ENCODE results near the gene CNOT3.
"Not testable (repeated sequence)": the region's sequence is repeated elsewhere in the genome, so short reads cannot be mapped to it uniquely, and the experiment has no call there.

The CNOT3 gene

GRCh38 chr19:54191811-54192453 is 54.4 kb downstream of the CNOT3 start:
- Histone ChIP-seq H3K27ac (ENCODE audit: extremely low read depth, low read depth, low read length) (peak overlapping the region; percentile 90), H3K9me3 (ENCODE audit: control insufficient read depth, insufficient read depth, low read depth, low read length) (no peaks in the 10 kb centered on the region), H3K4me1 (ENCODE audit: control insufficient read depth, insufficient read depth, low read length) (peaks cover 14% of the 10 kb centered on the region), H3K36me3 (ENCODE audit: control insufficient read depth in 2 of 2, insufficient read depth in 1 of 2, low read length in 2 of 2) (peaks cover 32 to 38% of the 10 kb centered on the region in 2 experiments), H3K4me3 (ENCODE audit: low read depth, low read length) (peak overlapping the region; percentile 64)
- ChIA-PET CTCF (interaction anchor here (0.7 to 1.4 kb wide), 4 partner anchors 9 to 74 kb away, joined by 3 to 5 read pairs (median 4); no protein-coding TSS in a partner anchor), POLR2A (interaction anchor here (0.7 to 6.4 kb wide), 8 partner anchors 8 to 276 kb away, joined by 3 to 241 read pairs (median 41); partner anchors contain the start of genes CNOT3, LENG1, RPS9 and TMC4)
- peak; percentile 51; the same call in 1 of the 2 replicates for TF ChIP-seq ZBTB20 (tag by site-specific recombination; IDR thresholded peaks at IDR 0.05)
- no peak for TF ChIP-seq CTCF (tag by site-specific recombination; IDR thresholded peaks at IDR 0.05)

- Histone ChIP-seq H3K4me1 (ENCODE audit: control insufficient read depth, insufficient read depth, low read length) (peaks cover 14% of the 10 kb centered on the region), H3K36me3 (ENCODE audit: control insufficient read depth in 2 of 2, insufficient read depth in 1 of 2, low read length in 2 of 2) (peaks cover 32 to 38% of the 10 kb centered on the region in 2 experiments), H3K27ac (ENCODE audit: extremely low read depth, low read depth, low read length) (no peak overlapping the region), H3K9me3 (ENCODE audit: control insufficient read depth, insufficient read depth, low read depth, low read length) (no peaks in the 10 kb centered on the region), H3K4me3 (ENCODE audit: low read depth, low read length) (no peak overlapping the region)
- TF ChIP-seq ZXDB (tag by site-specific recombination; IDR thresholded peaks at IDR 0.05) (no peak), ZFP3 (tag by site-specific recombination; IDR thresholded peaks at IDR 0.05; ENCODE audit: low read depth) (no peak), CTCF (tag by site-specific recombination; IDR thresholded peaks at IDR 0.05) (no peak), ZFP41 (tag by site-specific recombination; IDR thresholded peaks at IDR 0.05; ENCODE audit: borderline replicate concordance) (no peak), ZNF521 (tag by site-specific recombination; IDR thresholded peaks at IDR 0.05) (no peak), ZFP69B (tag by site-specific recombination; IDR thresholded peaks at IDR 0.05) (no peak), ZNF140 (tag by site-specific recombination; IDR thresholded peaks at IDR 0.05) (no peak), ATF2 (tag by site-specific recombination; IDR thresholded peaks at IDR 0.05; ENCODE audit: low read depth) (no peak), ZNF175 (tag by site-specific recombination; IDR thresholded peaks at IDR 0.05) (no peak), ZNF704 (tag by site-specific recombination; IDR thresholded peaks at IDR 0.05) (no peak), MEIS1 (CRISPR knock-in tag; IDR thresholded peaks at IDR 0.05; ENCODE audit: borderline replicate concordance) (no peak)
- CTCF ChIA-PET, result interaction anchor here (1.2 kb wide), 1 partner anchor 73 kb away, joined by 6 read pairs; no protein-coding TSS in a partner anchor
- POLR2A ChIA-PET, result interaction anchor here (0.7 to 5.8 kb wide), 3 partner anchors 15 to 275 kb away, joined by 3 to 152 read pairs (median 19); partner anchors contain the start of gene LENG1
Measured at GRCh38 chr19:54193011-54193410, 55.4 kb downstream of the CNOT3 start.

- not testable (repeated sequence) for H3K9me3 ChIP-seq (ENCODE audit: control insufficient read depth, insufficient read depth, low read depth, low read length); H3K4me3 ChIP-seq (ENCODE audit: low read depth, low read length); H3K27ac ChIP-seq (ENCODE audit: extremely low read depth, low read depth, low read length); H3K4me1 ChIP-seq (ENCODE audit: control insufficient read depth, insufficient read depth, low read length)
- CTCF ChIA-PET, result interaction anchor here (0.8 kb wide), 1 partner anchor 38 kb away, joined by 3 read pairs; no protein-coding TSS in a partner anchor
- peak; percentile 91 for TF ChIP-seq KLF1 (tag by site-specific recombination; IDR thresholded peaks at IDR 0.05)
- POLR2A ChIA-PET, result interaction anchor here (1.3 kb wide), 1 partner anchor 12 kb away, joined by 3 read pairs; no protein-coding TSS in a partner anchor
- H3K36me3 ChIP-seq (ENCODE audit: control insufficient read depth in 2 of 2, insufficient read depth in 1 of 2, low read length in 2 of 2), result peaks cover 32 to 39% of the 10 kb centered on the region in 2 experiments
Measured at GRCh38 chr19:54194463-54194862, 56.9 kb downstream of the CNOT3 start.
